GM21786 (cell line): Measurements from ENCODE around the gene SIGLEC10.
A peak's percentile ranks its signal among the peaks of the same experiment; 100 is the strongest.

Source experiments
- ATAC-seq: cut with Tn5 transposase; IDR thresholded peaks from one replicate; pipeline ENCODE4 v1.9.1; 2021; ENCODE audit not compliant: unreplicated experiment

SIGLEC10 gene

GRCh38 chr19:51367255-51367564 is 50.2 kb downstream of the SIGLEC10 start:
- ATAC-seq: peak; percentile 10

- peak; percentile 46 for ATAC-seq
These were observed 50.8 kb downstream of the SIGLEC10 start for GRCh38 chr19:51366389-51367254.

- ATAC-seq: no peak
These were observed 51.5 kb downstream of the SIGLEC10 start, which contains the start of gene ETFB for GRCh38 chr19:51365965-51366388. Gene ETFB (minus strand): TSS chr19:51366388. CDS start chr19:51366326, 62 bp downstream.

GRCh38 chr19:51365211-51365964 is 52.1 kb downstream of the SIGLEC10 start:
- no peak for ATAC-seq

GRCh38 chr19:51364200-51365106 is 53.0 kb downstream of the SIGLEC10 start:
- ATAC-seq: no peak

- no peak for ATAC-seq
These were observed 56.2 kb downstream of the SIGLEC10 start for GRCh38 chr19:51361239-51361638.
